ENCODE results near the gene IL16.

DNA sequence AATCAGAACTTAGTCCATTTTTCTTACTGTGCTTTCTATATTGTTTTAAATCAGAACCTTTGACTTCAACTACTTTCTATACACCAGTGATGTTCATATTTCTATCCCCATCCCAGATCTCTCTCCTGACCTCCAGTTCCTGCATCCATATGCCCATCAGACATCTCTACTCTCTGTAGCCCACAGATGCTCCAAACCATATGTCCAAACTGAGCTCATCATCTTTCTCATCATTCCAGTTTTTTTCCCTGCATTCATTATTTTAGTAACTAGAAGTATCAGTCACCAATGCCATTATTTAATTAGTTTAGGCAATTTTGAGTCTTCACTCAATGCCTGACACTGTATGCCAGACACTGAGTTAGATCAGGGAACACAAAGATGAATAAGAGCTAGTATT lies 25.4 kb upstream of the IL16 start:
- TF ChIP-seq CTCF (conservative IDR thresholded peaks at IDR 0.05; ENCODE audit: low read length) (no peak), EZH2phosphoT487 (IDR thresholded peaks at IDR 0.05; ENCODE audit: borderline replicate concordance, low read depth, low read length) (no peak)

Data from OCI-LY7 (cell line).